SK-N-SH (cell line): ENCODE measurements around the gene DHX57. TPM values are rescaled to one million over a fixed set of nuclear protein-coding genes. Genes with fewer than 3 reads are reported as not detected.
"Not testable (repeated sequence)": the region's sequence is repeated elsewhere in the genome, so short reads cannot be mapped to it uniquely, and the experiment has no call there.

Experiments used
- CTCF ChIA-PET: fragments of 300-600, 350-600 bp; formaldehyde crosslinking; extraction: SDS; loops from one replicate; lab custom pipeline; 2021; lab: Yijun Ruan, JAX
- POLR2A ChIA-PET: fragments of 350-600 bp; sonication (Branson Sonifier 250); formaldehyde crosslinking; extraction: SDS; loops from one replicate; lab custom pipeline; 2020; ENCODE audit warnings: antibody characterized with exemption, inconsistent platforms; lab: Yijun Ruan, JAX
- DNase-seq: peaks from one replicate; pipeline ENCODE4 v3.0.0; 2012
- H2AFZ ChIP-seq: fragments of 200-600 bp; sonication (generic); 2 replicates; pipeline ENCODE4 v1.8.1; 2016; ENCODE audit warnings: antibody characterized with exemption, mild to moderate bottlenecking, low read depth
- H3F3A ChIP-seq: fragments of 200-600 bp; sonication (generic); replicated peaks from 2 replicates; pipeline ENCODE3; 2016; ENCODE audit warnings: antibody characterized with exemption, mild to moderate bottlenecking; ENCODE audit not compliant: insufficient read depth
- H3K27ac ChIP-seq, 2 experiments: fragments of 200-500 bp in 1 of 2; fragments of 200-600 bp in 1 of 2; sonication (Bioruptor generic) in 1 of 2; sonication (generic), shearing (Covaris generic) in 1 of 2; 2 replicates each; pipeline versions ENCODE4 v1.5.1 to v1.6.1; 2014 to 2016; ENCODE audit warnings: low read depth in 2 of 2, inconsistent platforms in 1 of 2, low read length in 1 of 2, mild to moderate bottlenecking in 1 of 2, mixed read lengths in 1 of 2
- H3K27me3 ChIP-seq: fragments of 200-600 bp; sonication (generic), shearing (Covaris generic); 2 replicates; pipeline ENCODE4 v1.6.1; 2016; ENCODE audit warnings: mixed run types; ENCODE audit not compliant: insufficient read depth
- H3K36me3 ChIP-seq, 2 experiments: fragments of 200-500 bp in 1 of 2; fragments of 200-600 bp in 1 of 2; sonication (Bioruptor generic) in 1 of 2; sonication (generic) in 1 of 2; replicated peaks in 1 of 2; 2 replicates each; pipeline versions ENCODE3 to v1.5.1; 2014 to 2016; ENCODE audit warnings: low read length in 1 of 2, mild to moderate bottlenecking in 1 of 2; ENCODE audit not compliant: insufficient read depth in 2 of 2, control insufficient read depth in 1 of 2
- H3K4me1 ChIP-seq, 2 experiments: fragments of 200-500 bp in 1 of 2; fragments of 200-600 bp in 1 of 2; sonication (Bioruptor generic) in 1 of 2; sonication (generic), shearing (Covaris generic) in 1 of 2; 2 replicates each; pipeline versions ENCODE4 v1.5.1 to v1.6.1; 2014 to 2016; ENCODE audit warnings: low read depth in 1 of 2, low read length in 1 of 2, mixed run types in 1 of 2; ENCODE audit not compliant: insufficient read depth in 2 of 2, control insufficient read depth in 1 of 2
- H3K4me2 ChIP-seq: fragments of 200-600 bp; sonication (generic), shearing (Covaris generic); 2 replicates; pipeline ENCODE4 v1.6.1; 2017; ENCODE audit warnings: mixed run types
- H3K4me3 ChIP-seq, 2 experiments: fragments of 200-500 bp in 1 of 2; fragments of 200-600 bp in 1 of 2; sonication (Bioruptor generic) in 1 of 2; sonication (generic), shearing (Covaris generic) in 1 of 2; 2 replicates each; pipeline versions ENCODE4 v1.5.1 to v1.8.1; 2014 to 2016; ENCODE audit warnings: low read depth in 2 of 2, inconsistent platforms in 1 of 2, low read length in 1 of 2, mild to moderate bottlenecking in 1 of 2, mixed read lengths in 1 of 2, moderate library complexity in 1 of 2
- H3K79me2 ChIP-seq: fragments of 200-600 bp; sonication (generic); 2 replicates; pipeline ENCODE4 v1.8.1; 2017; ENCODE audit warnings: mild to moderate bottlenecking; ENCODE audit not compliant: insufficient read depth
- H3K9ac ChIP-seq: fragments of 200-600 bp; sonication (generic); 2 replicates; pipeline ENCODE4 v1.6.1; 2017; ENCODE audit warnings: mixed run types
- H3K9me2 ChIP-seq: fragments of 200-600 bp; sonication (generic); 2 replicates; pipeline ENCODE4 v1.6.1; 2017; ENCODE audit warnings: mixed run types
- H3K9me3 ChIP-seq: fragments of 200-600 bp; sonication (generic); 2 replicates; pipeline ENCODE4 v1.6.1; 2017; ENCODE audit warnings: mixed run types, mild to moderate bottlenecking, moderate library complexity
- H4K20me1 ChIP-seq: fragments of 200-600 bp; sonication (generic); 2 replicates; pipeline ENCODE4 v1.6.1; 2017; ENCODE audit warnings: mild to moderate bottlenecking, mixed run types; ENCODE audit not compliant: insufficient read depth
- CTCF ChIP-seq: fragments of 200-600 bp; sonication (generic); IDR thresholded peaks from 2 replicates; pipeline ENCODE4 v1.6.1; 2017; ENCODE audit warnings: antibody characterized with exemption, mild to moderate bottlenecking, moderate library complexity
- ELF1 ChIP-seq: IDR thresholded peaks from 2 replicates; pipeline ENCODE4 v1.4.0; 2012
- EP300 ChIP-seq, 2 experiments: IDR thresholded peaks; 2 replicates each; pipeline versions ENCODE4 v1.4.0 to v1.6.1; 2012; ENCODE audit warnings: borderline replicate concordance in 1 of 2, low read depth in 1 of 2, low read length in 1 of 2
- EZH2phosphoT487 ChIP-seq: fragments of 200-600 bp; sonication (generic); IDR thresholded peaks from 2 replicates; pipeline ENCODE4 v1.6.1; 2017; ENCODE audit warnings: low read depth, mixed run types, mild to moderate bottlenecking, antibody characterized with exemption, moderate library complexity, borderline replicate concordance
- FOXJ3 ChIP-seq: sonication (generic); formaldehyde crosslinking; IDR thresholded peaks from 2 replicates; pipeline ENCODE4 v1.5.1; 2020; ENCODE audit warnings: mild to moderate bottlenecking, missing genetic modification reagents
- JUND ChIP-seq: IDR thresholded peaks from 2 replicates; pipeline ENCODE4 v1.4.0; 2012
- MXI1 ChIP-seq: IDR thresholded peaks from 2 replicates; pipeline ENCODE4 v1.6.1; 2012; ENCODE audit warnings: mild to moderate bottlenecking, low read depth, low read length, improper control_type of control experiment
- POLR2AphosphoS5 ChIP-seq: IDR thresholded peaks from 2 replicates; pipeline ENCODE4 v1.6.1; 2012; ENCODE audit warnings: low read depth, low read length
- RCOR1 ChIP-seq: fragments of 150-350 bp; IDR thresholded peaks from 2 replicates; pipeline ENCODE4 v1.6.1; 2017; ENCODE audit warnings: antibody characterized with exemption, low read length
- REST ChIP-seq: IDR thresholded peaks from 2 replicates; pipeline ENCODE4 v1.6.1; 2012; ENCODE audit warnings: mild to moderate bottlenecking, low read depth, low read length, moderate library complexity
- SMC3 ChIP-seq: IDR thresholded peaks from 2 replicates; pipeline ENCODE4 v1.6.1; 2012; ENCODE audit warnings: low read depth, low read length, improper control_type of control experiment
- WGBS: methylation state at CpG from one replicate; pipeline ENCODE4 v1.1.6; 2017; ENCODE audit warnings: low lambda C conversion rate; 5-methylcytosine and 5-hydroxymethylcytosine counted together
- polyA plus RNA-seq, 3 experiments: library from polyadenylated mRNA; depleted of rRNA; stranded (reverse); fragments of >200 nt; gene quantifications; 2 replicates each; pipeline ENCODE4 v1.2.3, GENCODE V29; 2012

DHX57 gene
- polyA plus RNA-seq, 1 of the 3 experiments (the other 2 are of a cell fraction) = 12.3 TPM

- no peaks in the 10 kb centered on the region for H4K20me1 ChIP-seq
- H2AFZ ChIP-seq = no peak overlapping the region
- no peaks in the 10 kb centered on the region for H3K27me3 ChIP-seq
- H3F3A ChIP-seq = peaks cover 2% of the 10 kb centered on the region
- H3K9ac ChIP-seq = no peak overlapping the region
- peaks cover under 1 to 4% of the 10 kb centered on the region in 2 experiments for H3K36me3 ChIP-seq
- H3K79me2 ChIP-seq = no peaks in the 10 kb centered on the region
- H3K4me3 ChIP-seq = no peak overlapping the region
- 50% methylated on average over 2 of the region's 2 CpGs for WGBS
- POLR2A ChIA-PET = no interaction called here
- TF ChIP-seq EP300 (IDR thresholded peaks at IDR 0.05; ENCODE audit: borderline replicate concordance in 1 of 2, low read depth in 1 of 2, low read length in 1 of 2) = no peak
- CTCF ChIA-PET = interaction anchor here (1.6 kb wide), 2 partner anchors 189 to 211 kb away, joined by 3 to 4 read pairs; no protein-coding TSS in a partner anchor
- no peak overlapping the region for H3K27ac ChIP-seq
- no peaks in the 10 kb centered on the region for H3K4me1 ChIP-seq
- DNase-seq = no peak
- no peak overlapping the region for H3K4me2 ChIP-seq
- no peaks in the 10 kb centered on the region for H3K9me3 ChIP-seq
- H3K9me2 ChIP-seq = no peaks in the 10 kb centered on the region
Measured at GRCh38 chr2:38792751-38793150, 83.0 kb downstream of the DHX57 start.

GRCh38 chr2:38792321-38792720, 83.4 kb downstream of the DHX57 start:
- H3K9me2 ChIP-seq, H3K9me3 ChIP-seq, DNase-seq, H4K20me1 ChIP-seq, H3K79me2 ChIP-seq, H3K4me1 ChIP-seq, H2AFZ ChIP-seq, H3K27me3 ChIP-seq, H3K4me2 ChIP-seq, H3K36me3 ChIP-seq, H3K9ac ChIP-seq, H3K4me3 ChIP-seq, H3F3A ChIP-seq, POLR2A ChIA-PET, H3K27ac ChIP-seq: not testable (repeated sequence)
- WGBS = 94% methylated on average over 8 of the region's 8 CpGs
- CTCF ChIA-PET = interaction anchor here (1.6 kb wide), 2 partner anchors 189 to 211 kb away, joined by 3 to 4 read pairs; no protein-coding TSS in a partner anchor

- H3K4me2 ChIP-seq = no peak overlapping the region
- DNase-seq = no peak
- H3K9ac ChIP-seq = no peak overlapping the region
- ChIA-PET POLR2A (no interaction called here), CTCF (no interaction called here)
- no peak for TF ChIP-seq ELF1
- no peak for TF ChIP-seq CTCF
- 76% methylated on average over 1 of the region's 1 CpG for WGBS
- H3K36me3 ChIP-seq = no peaks in the 10 kb centered on the region
- H3K27me3 ChIP-seq = no peaks in the 10 kb centered on the region
- H3K9me3 ChIP-seq = no peaks in the 10 kb centered on the region
- H3K4me3 ChIP-seq = no peak overlapping the region
- no peak overlapping the region for H2AFZ ChIP-seq
- no peaks in the 10 kb centered on the region for H3K79me2 ChIP-seq
- H3K27ac ChIP-seq = no peak overlapping the region
- no peaks in the 10 kb centered on the region for H4K20me1 ChIP-seq
- no peaks in the 10 kb centered on the region for H3K9me2 ChIP-seq
- no peaks in the 10 kb centered on the region for H3K4me1 ChIP-seq
- H3F3A ChIP-seq = no peaks in the 10 kb centered on the region
Measured at GRCh38 chr2:38791744-38792143, 84.0 kb downstream of the DHX57 start.

- H3K9me2 ChIP-seq = no peaks in the 10 kb centered on the region
- no peak overlapping the region for H3K27ac ChIP-seq
- WGBS = 86% methylated on average over 14 of the region's 14 CpGs
- H3K9me3 ChIP-seq = no peaks in the 10 kb centered on the region
- no peaks in the 10 kb centered on the region for H3K36me3 ChIP-seq
- H3K27me3 ChIP-seq = no peaks in the 10 kb centered on the region
- no peak overlapping the region for H3K4me3 ChIP-seq
- ChIA-PET POLR2A (no interaction called here), CTCF (interaction anchor here (0.7 kb wide), 1 partner anchor 25 kb away, joined by 3 read pairs; no protein-coding TSS in a partner anchor)
- no peak for DNase-seq
- no peaks in the 10 kb centered on the region for H3K79me2 ChIP-seq
- no peak overlapping the region for H3K4me2 ChIP-seq
- H2AFZ ChIP-seq = no peak overlapping the region
- H4K20me1 ChIP-seq = no peaks in the 10 kb centered on the region
- no peak overlapping the region for H3K9ac ChIP-seq
- no peaks in the 10 kb centered on the region for H3F3A ChIP-seq
- H3K4me1 ChIP-seq = no peaks in the 10 kb centered on the region
- TF ChIP-seq POLR2AphosphoS5 (no peak), EZH2phosphoT487 (no peak), JUND (no peak), MXI1 (no peak), SMC3 (no peak), FOXJ3 (CRISPR knock-in tag) (no peak), REST (no peak), RCOR1 (no peak)
Measured at GRCh38 chr2:38789691-38790090, 86.0 kb downstream of the DHX57 start.
